ENCODE data around the gene BTG3.

GRCh38 chr21:17631195-17631594 lies 18.5 kb upstream of the BTG3 start:
- TF ChIP-seq POLR2A (IDR thresholded peaks at IDR 0.05): no peak
- TF ChIP-seq, protein P1, sequence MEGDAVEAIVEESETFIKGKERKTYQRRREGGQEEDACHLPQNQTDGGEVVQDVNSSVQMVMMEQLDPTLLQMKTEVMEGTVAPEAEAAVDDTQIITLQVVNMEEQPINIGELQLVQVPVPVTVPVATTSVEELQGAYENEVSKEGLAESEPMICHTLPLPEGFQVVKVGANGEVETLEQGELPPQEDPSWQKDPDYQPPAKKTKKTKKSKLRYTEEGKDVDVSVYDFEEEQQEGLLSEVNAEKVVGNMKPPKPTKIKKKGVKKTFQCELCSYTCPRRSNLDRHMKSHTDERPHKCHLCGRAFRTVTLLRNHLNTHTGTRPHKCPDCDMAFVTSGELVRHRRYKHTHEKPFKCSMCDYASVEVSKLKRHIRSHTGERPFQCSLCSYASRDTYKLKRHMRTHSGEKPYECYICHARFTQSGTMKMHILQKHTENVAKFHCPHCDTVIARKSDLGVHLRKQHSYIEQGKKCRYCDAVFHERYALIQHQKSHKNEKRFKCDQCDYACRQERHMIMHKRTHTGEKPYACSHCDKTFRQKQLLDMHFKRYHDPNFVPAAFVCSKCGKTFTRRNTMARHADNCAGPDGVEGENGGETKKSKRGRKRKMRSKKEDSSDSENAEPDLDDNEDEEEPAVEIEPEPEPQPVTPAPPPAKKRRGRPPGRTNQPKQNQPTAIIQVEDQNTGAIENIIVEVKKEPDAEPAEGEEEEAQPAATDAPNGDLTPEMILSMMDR (IDR thresholded peaks at IDR 0.05): no peak

All from Peyer's patch (tissue), 4 donors.